ENCODE data around the gene CFAP46.

CFAP46 gene

GRCh38 chr10:132947843-132948242, 5.5 kb upstream of the CFAP46 start:
- no peak for DNase-seq (ENCODE audit: low spot score)
- Histone ChIP-seq H3K4me3 (no peak overlapping the region), H3K27ac (no peak overlapping the region)
- TF ChIP-seq, protein P1, sequence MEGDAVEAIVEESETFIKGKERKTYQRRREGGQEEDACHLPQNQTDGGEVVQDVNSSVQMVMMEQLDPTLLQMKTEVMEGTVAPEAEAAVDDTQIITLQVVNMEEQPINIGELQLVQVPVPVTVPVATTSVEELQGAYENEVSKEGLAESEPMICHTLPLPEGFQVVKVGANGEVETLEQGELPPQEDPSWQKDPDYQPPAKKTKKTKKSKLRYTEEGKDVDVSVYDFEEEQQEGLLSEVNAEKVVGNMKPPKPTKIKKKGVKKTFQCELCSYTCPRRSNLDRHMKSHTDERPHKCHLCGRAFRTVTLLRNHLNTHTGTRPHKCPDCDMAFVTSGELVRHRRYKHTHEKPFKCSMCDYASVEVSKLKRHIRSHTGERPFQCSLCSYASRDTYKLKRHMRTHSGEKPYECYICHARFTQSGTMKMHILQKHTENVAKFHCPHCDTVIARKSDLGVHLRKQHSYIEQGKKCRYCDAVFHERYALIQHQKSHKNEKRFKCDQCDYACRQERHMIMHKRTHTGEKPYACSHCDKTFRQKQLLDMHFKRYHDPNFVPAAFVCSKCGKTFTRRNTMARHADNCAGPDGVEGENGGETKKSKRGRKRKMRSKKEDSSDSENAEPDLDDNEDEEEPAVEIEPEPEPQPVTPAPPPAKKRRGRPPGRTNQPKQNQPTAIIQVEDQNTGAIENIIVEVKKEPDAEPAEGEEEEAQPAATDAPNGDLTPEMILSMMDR (IDR thresholded peaks at IDR 0.05) = no peak

DNA sequence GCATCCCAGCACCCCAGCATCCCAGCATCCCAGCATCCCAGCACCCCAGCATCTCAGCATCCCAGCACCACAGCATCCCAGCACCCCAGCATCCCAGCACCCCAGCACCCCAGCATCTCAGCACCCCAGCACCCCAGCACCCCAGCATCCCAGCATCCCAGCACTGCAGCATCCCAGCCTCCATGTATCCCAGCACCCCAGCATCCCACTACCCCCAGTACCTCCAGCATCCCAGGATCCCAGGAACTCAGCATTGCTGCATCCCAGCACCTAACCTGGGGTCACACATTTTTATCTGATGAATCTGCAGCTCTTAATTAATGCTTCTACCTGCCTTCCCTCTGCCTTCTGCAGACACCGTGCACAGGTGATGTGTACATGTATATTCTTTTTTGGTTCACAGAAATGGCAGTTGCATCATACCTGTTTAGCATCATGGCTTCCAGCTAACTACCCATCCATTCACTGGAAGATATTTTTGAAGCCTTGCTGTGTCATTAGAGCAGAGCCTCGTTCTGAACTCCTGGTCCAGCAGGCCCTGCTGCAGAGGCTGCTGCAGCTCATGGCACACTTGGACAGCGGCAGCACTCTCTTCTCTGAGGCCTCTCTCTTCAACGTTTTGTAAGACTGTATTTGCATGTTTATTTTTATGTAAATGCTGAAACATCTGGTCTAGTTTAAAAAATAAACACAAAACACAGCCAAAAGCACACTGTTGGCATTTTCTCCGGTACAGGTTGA, 4.6 kb upstream of the CFAP46 start:
- Histone ChIP-seq H3K4me3 (no peak overlapping the region), H3K27ac (no peak overlapping the region)
- TF ChIP-seq, protein P1 (IDR thresholded peaks at IDR 0.05) = no peak
- DNase-seq (ENCODE audit: low spot score) = no peak

- Histone ChIP-seq H3K27ac (no peak overlapping the region), H3K4me3 (no peak overlapping the region)
- no peak for DNase-seq (ENCODE audit: low spot score)
- TF ChIP-seq, protein P1 (IDR thresholded peaks at IDR 0.05) = no peak
Observed at GRCh38 chr10:132946311-132946710, 3.9 kb upstream of the CFAP46 start.

- Histone ChIP-seq H3K27ac (no peak overlapping the region), H3K4me3 (no peak overlapping the region)
- TF ChIP-seq, protein P1 (IDR thresholded peaks at IDR 0.05) = no peak
- no peak for DNase-seq (ENCODE audit: low spot score)
Observed at GRCh38 chr10:132945894-132946255, 3.5 kb upstream of the CFAP46 start.

DNA sequence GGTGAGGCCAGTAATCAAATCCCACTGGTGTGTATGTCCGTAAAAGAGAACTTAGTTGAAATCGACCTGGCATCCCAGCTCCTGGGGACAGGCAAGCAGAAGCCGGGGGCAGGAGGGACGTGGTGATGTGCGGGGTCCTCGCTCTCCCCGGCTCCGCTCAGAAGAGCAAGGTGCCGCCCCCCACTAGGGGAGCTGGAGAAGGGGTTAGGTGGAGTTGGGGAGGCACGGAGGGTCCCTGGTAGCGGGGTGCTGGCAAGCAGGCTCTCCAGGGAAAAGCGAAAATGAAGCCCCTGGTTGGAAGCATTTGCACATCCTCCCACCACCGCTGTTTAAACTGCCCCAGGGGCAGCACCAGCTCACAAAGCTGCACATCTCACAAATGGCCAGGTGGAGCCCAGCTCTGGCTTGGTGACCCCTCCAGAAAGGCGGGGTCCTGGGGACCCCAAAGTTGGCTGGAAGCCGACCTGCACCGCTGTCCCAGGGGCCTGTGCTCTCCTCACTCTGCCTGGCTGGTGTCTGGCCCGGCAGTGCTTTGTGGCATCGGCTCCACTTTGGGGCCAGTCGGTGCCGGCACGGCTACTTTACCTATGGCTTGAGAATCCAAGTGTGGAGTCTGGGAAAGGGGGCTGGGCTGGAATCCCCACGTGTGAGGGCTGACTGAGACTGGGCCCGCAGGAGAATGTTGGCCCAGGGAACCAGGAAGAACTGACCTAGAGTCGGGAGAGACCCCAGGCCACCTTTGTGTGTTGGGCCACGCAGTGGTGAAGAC, 2.9 kb upstream of the CFAP46 start:
- DNase-seq (ENCODE audit: low spot score) = no peak
- Histone ChIP-seq H3K27ac (no peak overlapping the region), H3K4me3 (no peak overlapping the region)
- TF ChIP-seq, protein P1 (IDR thresholded peaks at IDR 0.05) = no peak

GRCh38 chr10:132944510-132944909, 2.1 kb upstream of the CFAP46 start:
- DNase-seq (ENCODE audit: low spot score) = no peak
- Histone ChIP-seq H3K4me3 (no peak overlapping the region), H3K27ac (no peak overlapping the region)
- TF ChIP-seq, protein P1 (IDR thresholded peaks at IDR 0.05) = no peak

Data from coronary artery (tissue), 2 donors.